MM.1S (cell line): Measurements from ENCODE around the gene KDF1.

Source experiments
- CTCF ChIP-seq: fragments of 300-600 bp; sonication (generic); IDR thresholded peaks from 2 replicates; pipeline ENCODE4 v1.5.1; 2016; ENCODE audit warnings: antibody characterized with exemption, low read length, mixed read lengths
- EZH2 ChIP-seq: fragments of 300-600 bp; sonication (generic); optimal IDR thresholded peaks from 2 replicates; pipeline ENCODE3; 2017; ENCODE audit warnings: low read depth, mild to moderate bottlenecking, antibody characterized with exemption, low read length, mixed read lengths

- TF ChIP-seq CTCF: no peak
- no peak for TF ChIP-seq EZH2
These were observed 40.7 kb upstream of the KDF1 start for GRCh38 chr1:27000817-27001460.
